DMS53 treated with DMSO at 0.1 percent for 48 hours (cell line): ENCODE data around the gene PAQR5.
"Not testable (repeated sequence)": the region's sequence is repeated elsewhere in the genome, so short reads cannot be mapped to it uniquely, and the experiment has no call there.

Experiments
- DNase-seq: peaks from one replicate; lab custom pipeline; 2025; ENCODE audit not compliant: unreplicated experiment; lab: John Stamatoyannopoulos, UW

Gene PAQR5

GRCh38 chr15:69292826-69293420 is 5.8 kb upstream of the PAQR5 start:
- DNase-seq: no peak

- DNase-seq: no peak
Measured at GRCh38 chr15:69293741-69294615, 4.7 kb upstream of the PAQR5 start.

- DNase-seq: no peak
Measured at GRCh38 chr15:69296606-69297005, 2.1 kb upstream of the PAQR5 start.

GRCh38 chr15:69297642-69298353 is 914 bp upstream of the PAQR5 start:
- no peak for DNase-seq

GRCh38 chr15:69298354-69298696 is 387 bp upstream of the PAQR5 start:
- DNase-seq: no peak

GRCh38 chr15:69299451-69299886 is 757 bp downstream of the PAQR5 start:
- DNase-seq: no peak

- DNase-seq: peak; percentile 11
Measured at GRCh38 chr15:69299943-69300588, 1.4 kb downstream of the PAQR5 start.

- not testable (repeated sequence) for DNase-seq
Measured at GRCh38 chr15:69301101-69301500, 2.4 kb downstream of the PAQR5 start.

GRCh38 chr15:69302087-69302486 is 3.4 kb downstream of the PAQR5 start:
- DNase-seq: not testable (repeated sequence)

- DNase-seq: no peak
Measured at GRCh38 chr15:69302929-69303328, 4.2 kb downstream of the PAQR5 start.

GRCh38 chr15:69303337-69304181 is 4.8 kb downstream of the PAQR5 start:
- DNase-seq: no peak

GRCh38 chr15:69304182-69304545 is 5.5 kb downstream of the PAQR5 start:
- DNase-seq: no peak

GRCh38 chr15:69305204-69305931 is 6.7 kb downstream of the PAQR5 start:
- no peak for DNase-seq

- no peak for DNase-seq
Measured at GRCh38 chr15:69305933-69306568, 7.3 kb downstream of the PAQR5 start.

GRCh38 chr15:69307939-69308338 is 9.2 kb downstream of the PAQR5 start:
- no peak for DNase-seq

GRCh38 chr15:69308949-69309348 is 10.2 kb downstream of the PAQR5 start:
- DNase-seq: no peak

- no peak for DNase-seq
Measured at GRCh38 chr15:69311319-69311721, 12.6 kb downstream of the PAQR5 start.

GRCh38 chr15:69313432-69314000 is 14.8 kb downstream of the PAQR5 start:
- DNase-seq: no peak

- no peak for DNase-seq
Measured at GRCh38 chr15:69314131-69314530, 15.4 kb downstream of the PAQR5 start.
